OCI-LY3 (cell line): ENCODE data around the gene PDE7B.

Source experiments
- H2AFZ ChIP-seq: fragments of 200-600, 300-600 bp; shearing (Covaris generic); 2 replicates; pipeline ENCODE4 v1.6.0; 2014; ENCODE audit warnings: antibody characterized with exemption, low read depth, low read length
- H3K27ac ChIP-seq: fragments of 200-600, 300-600 bp; sonication (generic); 2 replicates; pipeline ENCODE4 v1.5.1; 2014; ENCODE audit warnings: mild to moderate bottlenecking, low read length, moderate library complexity, mixed read lengths
- H3K27me3 ChIP-seq: fragments of 200-600, 300-600 bp; sonication (generic); 2 replicates; pipeline ENCODE4 v1.6.1; 2014; ENCODE audit warnings: low read depth, low read length, mixed read lengths
- H3K36me3 ChIP-seq: fragments of 200-600, 300-600 bp; sonication (generic); replicated peaks from 2 replicates; pipeline ENCODE3; 2014; ENCODE audit warnings: low read depth, low read length, mixed read lengths
- H3K4me1 ChIP-seq: fragments of 300-600, 200-600 bp; sonication (generic); 2 replicates; pipeline ENCODE4 v1.6.1; 2014; ENCODE audit warnings: low read length, mixed read lengths
- H3K4me2 ChIP-seq: fragments of 200-600, 300-600 bp; sonication (generic); 2 replicates; pipeline ENCODE4 v1.6.1; 2014; ENCODE audit warnings: low read length, mixed read lengths
- H3K4me3 ChIP-seq: fragments of 300-600, 200-600 bp; sonication (generic); 2 replicates; pipeline ENCODE4 v1.5.1; 2014; ENCODE audit warnings: antibody characterized with exemption, mild to moderate bottlenecking, low read length, moderate library complexity
- H3K79me2 ChIP-seq: fragments of 300-600, 200-600 bp; shearing (Covaris generic); 2 replicates; pipeline ENCODE4 v1.6.1; 2014; ENCODE audit warnings: mild to moderate bottlenecking, low read length, mixed read lengths
- H3K9ac ChIP-seq: fragments of 300-600, 200-600 bp; shearing (Covaris generic); 2 replicates; pipeline ENCODE4 v1.6.0; 2014; ENCODE audit warnings: mild to moderate bottlenecking, low read length, moderate library complexity
- H3K9me3 ChIP-seq: fragments of 200-600, 300-600 bp; shearing (Covaris generic); 2 replicates; pipeline ENCODE4 v1.6.1; 2014; ENCODE audit warnings: low read length, mixed read lengths; ENCODE audit not compliant: insufficient read depth
- H4K20me1 ChIP-seq: fragments of 200-600, 300-600 bp; sonication (generic); 2 replicates; pipeline ENCODE4 v1.6.1; 2016; ENCODE audit warnings: low read length, mixed read lengths; ENCODE audit not compliant: insufficient read depth
- CTCF ChIP-seq: fragments of 200-600, 300-600 bp; sonication (generic); IDR thresholded peaks from 2 replicates; pipeline ENCODE4 v1.5.1; 2014; ENCODE audit warnings: antibody characterized with exemption, low read length, low read depth
- EZH2phosphoT487 ChIP-seq: fragments of 200-600 bp; shearing (Covaris generic); IDR thresholded peaks from 2 replicates; pipeline ENCODE4 v1.6.1; 2018; ENCODE audit warnings: antibody characterized with exemption, mixed run types, low read depth

The PDE7B gene

GRCh38 chr6:136031982-136032381 is 180.5 kb downstream of the PDE7B start:
- no peak overlapping the region for H3K9ac ChIP-seq

GRCh38 chr6:136033416-136033815 is 181.9 kb downstream of the PDE7B start:
- H3K36me3 ChIP-seq: no peaks in the 10 kb centered on the region
- H3K79me2 ChIP-seq: no peaks in the 10 kb centered on the region
- no peaks in the 10 kb centered on the region for H3K9me3 ChIP-seq
- H3K4me1 ChIP-seq: peaks cover 19% of the 10 kb centered on the region
- H3K4me3 ChIP-seq: no peak overlapping the region
- H4K20me1 ChIP-seq: no peaks in the 10 kb centered on the region
- no peak overlapping the region for H3K9ac ChIP-seq
- H3K27ac ChIP-seq: no peak overlapping the region
- no peak overlapping the region for H2AFZ ChIP-seq
- no peak for TF ChIP-seq CTCF
- TF ChIP-seq EZH2phosphoT487: no peak
- no peak overlapping the region for H3K4me2 ChIP-seq
- no peaks in the 10 kb centered on the region for H3K27me3 ChIP-seq

More at GRCh38 chr6:136031982-136032381, 180.5 kb downstream of the PDE7B start:
- Histone ChIP-seq H3K4me1 (peaks cover 5% of the 10 kb centered on the region; the same call in 1 of the 2 replicates), H3K27me3 (no peaks in the 10 kb centered on the region), H3K4me2 (no peak overlapping the region), H3K36me3 (no peaks in the 10 kb centered on the region), H4K20me1 (no peaks in the 10 kb centered on the region), H3K9me3 (no peaks in the 10 kb centered on the region), H3K79me2 (no peaks in the 10 kb centered on the region), H2AFZ (no peak overlapping the region), H3K4me3 (no peak overlapping the region), H3K27ac (no peak overlapping the region)
- TF ChIP-seq EZH2phosphoT487 (no peak), CTCF (peak; percentile 36; the same call in 1 of the 2 replicates)

- Histone ChIP-seq H3K4me1 (peaks cover 19% of the 10 kb centered on the region), H3K9me3 (no peaks in the 10 kb centered on the region), H3K9ac (no peak overlapping the region), H3K36me3 (no peaks in the 10 kb centered on the region), H3K79me2 (no peaks in the 10 kb centered on the region), H3K4me3 (no peak overlapping the region), H2AFZ (no peak overlapping the region), H3K27ac (no peak overlapping the region), H3K27me3 (no peaks in the 10 kb centered on the region), H3K4me2 (no peak overlapping the region), H4K20me1 (no peaks in the 10 kb centered on the region)
- TF ChIP-seq EZH2phosphoT487: no peak
- TF ChIP-seq CTCF: peak; percentile 17; the same call in 1 of the 2 replicates
These were observed 182.9 kb downstream of the PDE7B start for GRCh38 chr6:136034422-136034821.

- H2AFZ ChIP-seq: no peak overlapping the region
- H3K4me1 ChIP-seq: peaks cover 19% of the 10 kb centered on the region
- H3K9ac ChIP-seq: no peak overlapping the region
- no peaks in the 10 kb centered on the region for H4K20me1 ChIP-seq
- H3K9me3 ChIP-seq: no peaks in the 10 kb centered on the region
- H3K27ac ChIP-seq: no peak overlapping the region
- H3K79me2 ChIP-seq: no peaks in the 10 kb centered on the region
- H3K36me3 ChIP-seq: no peaks in the 10 kb centered on the region
- no peak overlapping the region for H3K4me3 ChIP-seq
- TF ChIP-seq EZH2phosphoT487: no peak
- no peak for TF ChIP-seq CTCF
- H3K4me2 ChIP-seq: no peak overlapping the region
- no peaks in the 10 kb centered on the region for H3K27me3 ChIP-seq
These were observed 184.0 kb downstream of the PDE7B start for GRCh38 chr6:136035378-136036070.
